Lung (tissue), 12 donors: ENCODE results near the gene SNTB2. TPM values are rescaled to one million over a fixed set of nuclear protein-coding genes. Genes with fewer than 3 reads are reported as not detected.

ENCODE experiments used
- ATAC-seq: fragments of 200-7000 bp; cut with Tn5 transposase; one replicate; pipeline ENCODE4 v1.9.1; 2020; ENCODE audit warnings: moderate number of reproducible peaks; ENCODE audit not compliant: insufficient read depth, low FRiP score
- DNase-seq, 3 donors: peaks; one replicate each; pipeline ENCODE4 v3.0.0-alpha.2; 2013 to 2017
- H3K27ac ChIP-seq, 2 donors: one replicate each; pipeline ENCODE4 v1.5.1; 2013; ENCODE audit warnings: mild to moderate bottlenecking in 2 of 2, moderate library complexity in 2 of 2, control low read depth in 1 of 2, inconsistent platforms in 1 of 2, low read depth in 1 of 2, low read length in 1 of 2
- H3K27me3 ChIP-seq, 3 donors: one replicate each; pipeline ENCODE4 v1.5.1; 2013; ENCODE audit warnings: low read length in 2 of 3; ENCODE audit not compliant: control insufficient read depth in 3 of 3, insufficient read depth in 3 of 3
- H3K36me3 ChIP-seq, 4 donors: one replicate each; pipeline ENCODE4 v1.5.1; 2013; ENCODE audit warnings: low read length in 4 of 4, mild to moderate bottlenecking in 1 of 4, moderate library complexity in 1 of 4; ENCODE audit not compliant: control insufficient read depth in 4 of 4, insufficient read depth in 4 of 4
- H3K4me1 ChIP-seq, 5 donors: one replicate each; pipeline ENCODE4 v1.5.1; 2013; ENCODE audit warnings: low read length in 5 of 5, mild to moderate bottlenecking in 2 of 5, moderate library complexity in 1 of 5; ENCODE audit not compliant: control insufficient read depth in 5 of 5, insufficient read depth in 5 of 5
- H3K4me3 ChIP-seq: one replicate; pipeline ENCODE4 v1.5.1; 2013; ENCODE audit warnings: mild to moderate bottlenecking, control low read depth, moderate library complexity
- H3K9ac ChIP-seq, 2 donors: one replicate each; pipeline ENCODE4 v1.5.1; 2013; ENCODE audit warnings: low read length in 2 of 2, control low read depth in 1 of 2; ENCODE audit not compliant: insufficient read depth in 1 of 2
- H3K9me3 ChIP-seq, 4 donors: one replicate each; pipeline ENCODE4 v1.5.1; 2013; ENCODE audit warnings: low read length in 3 of 4, mild to moderate bottlenecking in 1 of 4, moderate library complexity in 1 of 4; ENCODE audit not compliant: control insufficient read depth in 4 of 4, insufficient read depth in 3 of 4
- CTCF ChIP-seq: IDR thresholded peaks from 2 replicates; pipeline ENCODE4 v1.5.1; 2012; ENCODE audit warnings: mild to moderate bottlenecking; ENCODE audit errors: control extremely low read depth, extremely low read depth
- WGBS, 2 donors: extraction: QIAGEN DNeasy Blood & Tissue Kit; methylation state at CpG; one replicate each; pipeline ENCODE4 v1.1.7; 2013; 5-methylcytosine and 5-hydroxymethylcytosine counted together
- polyA plus RNA-seq, 2 donors: library from polyadenylated mRNA; stranded (reverse); fragments of 200-250 nt; gene quantifications; one replicate each; pipeline ENCODE4 v1.2.1, GENCODE V29; 2013
- total RNA-seq, 2 donors: library from RNA; depleted of rRNA in 1 of 2; stranded (reverse); fragments of >200 nt in 1 of 2; gene quantifications; one replicate each; pipeline ENCODE4 v1.2.1, GENCODE V29; 2014 to 2021
- donor health status: control.
- donor health status: control.
- donor health status: Bipolar disorder and iron deficiency.
- donor health status: healthy.
- donor health status: DM: yes; HTN: yes; CAD: no.

Gene SNTB2
- total and polyA plus RNA-seq, 4 donors = 4.5 to 42.8 (median 19.1) TPM

- H3K9me3 ChIP-seq = no peaks in the 10 kb centered on the region
- 96 to 97% methylated on average over 4 of the region's 4 CpGs for WGBS, 2 donors
- no peaks in the 10 kb centered on the region for H3K4me1 ChIP-seq
- TF ChIP-seq CTCF = no peak
- no peak for DNase-seq
- H3K27ac ChIP-seq = no peak overlapping the region
- H3K27me3 ChIP-seq = no peaks in the 10 kb centered on the region
- no peak for ATAC-seq
- H3K4me3 ChIP-seq = no peak overlapping the region
- H3K36me3 ChIP-seq = peaks cover 0 to 19% (median 9%) of the 10 kb centered on the region in 4 donors
- no peak overlapping the region for H3K9ac ChIP-seq
Measured at GRCh38 chr16:69260019-69260418, 73.1 kb downstream of the SNTB2 start.

GRCh38 chr16:69260506-69260905 lies 73.5 kb downstream of the SNTB2 start:
- no peak for TF ChIP-seq CTCF
- H3K27me3 ChIP-seq = no peaks in the 10 kb centered on the region
- no peak overlapping the region for H3K9ac ChIP-seq
- peaks cover 0 to 19% (median 9%) of the 10 kb centered on the region in 4 donors for H3K36me3 ChIP-seq
- no peak overlapping the region for H3K4me3 ChIP-seq
- no peak for DNase-seq
- no peaks in the 10 kb centered on the region for H3K4me1 ChIP-seq
- H3K27ac ChIP-seq = no peak overlapping the region
- no peaks in the 10 kb centered on the region for H3K9me3 ChIP-seq
- 82 to 87% methylated on average over 3 of the region's 3 CpGs for WGBS, 2 donors
- ATAC-seq = no peak

- Histone ChIP-seq H3K27ac (no peak overlapping the region), H3K9me3 (no peaks in the 10 kb centered on the region), H3K27me3 (no peaks in the 10 kb centered on the region), H3K4me1 (no peaks in the 10 kb centered on the region), H3K36me3 (peaks cover 0 to 5% (median 4%) of the 10 kb centered on the region in 4 donors), H3K9ac (no peak overlapping the region), H3K4me3 (no peak overlapping the region)
- WGBS, 2 donors = 74 to 85% methylated on average over 4 of the region's 4 CpGs
- DNase-seq = no peak
- ATAC-seq = no peak
- no peak for TF ChIP-seq CTCF
Measured at GRCh38 chr16:69266334-69267063, 79.5 kb downstream of the SNTB2 start.
